ENCODE results near the gene TRIM15.
"Not testable (repeated sequence)": the region's sequence is repeated elsewhere in the genome, so short reads cannot be mapped to it uniquely, and the experiment has no call there.

The TRIM15 gene

DNA sequence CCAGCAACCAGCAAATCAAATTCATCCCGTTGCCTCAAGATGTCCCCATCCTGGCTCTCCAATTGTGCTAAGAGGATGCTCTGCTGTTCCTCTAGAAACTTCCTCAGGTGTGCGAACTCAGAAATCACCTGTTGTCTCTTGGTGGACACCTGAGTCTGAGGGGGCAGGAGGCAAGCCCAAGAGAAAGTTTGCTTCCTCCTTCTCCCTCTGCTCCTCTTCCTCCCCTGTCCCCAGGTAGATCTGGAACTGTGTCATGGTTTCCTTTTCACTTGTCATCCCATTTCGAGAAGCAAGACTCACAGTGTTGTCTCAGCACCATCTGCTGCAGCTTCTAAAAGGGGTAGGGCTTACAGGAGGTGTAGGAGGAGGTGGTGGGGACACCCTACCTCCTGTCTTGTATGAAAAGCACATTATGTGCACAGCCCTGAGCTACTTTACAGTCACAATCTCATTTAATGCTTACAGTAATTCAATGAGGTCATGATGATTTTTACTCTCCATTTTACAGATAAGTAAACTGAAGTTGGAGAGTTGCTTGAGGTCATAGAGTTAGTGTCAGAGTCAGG is 4.8 kb upstream of the TRIM15 start:
- TF ChIP-seq, protein P1, sequence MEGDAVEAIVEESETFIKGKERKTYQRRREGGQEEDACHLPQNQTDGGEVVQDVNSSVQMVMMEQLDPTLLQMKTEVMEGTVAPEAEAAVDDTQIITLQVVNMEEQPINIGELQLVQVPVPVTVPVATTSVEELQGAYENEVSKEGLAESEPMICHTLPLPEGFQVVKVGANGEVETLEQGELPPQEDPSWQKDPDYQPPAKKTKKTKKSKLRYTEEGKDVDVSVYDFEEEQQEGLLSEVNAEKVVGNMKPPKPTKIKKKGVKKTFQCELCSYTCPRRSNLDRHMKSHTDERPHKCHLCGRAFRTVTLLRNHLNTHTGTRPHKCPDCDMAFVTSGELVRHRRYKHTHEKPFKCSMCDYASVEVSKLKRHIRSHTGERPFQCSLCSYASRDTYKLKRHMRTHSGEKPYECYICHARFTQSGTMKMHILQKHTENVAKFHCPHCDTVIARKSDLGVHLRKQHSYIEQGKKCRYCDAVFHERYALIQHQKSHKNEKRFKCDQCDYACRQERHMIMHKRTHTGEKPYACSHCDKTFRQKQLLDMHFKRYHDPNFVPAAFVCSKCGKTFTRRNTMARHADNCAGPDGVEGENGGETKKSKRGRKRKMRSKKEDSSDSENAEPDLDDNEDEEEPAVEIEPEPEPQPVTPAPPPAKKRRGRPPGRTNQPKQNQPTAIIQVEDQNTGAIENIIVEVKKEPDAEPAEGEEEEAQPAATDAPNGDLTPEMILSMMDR (IDR thresholded peaks at IDR 0.05; ENCODE audit: insufficient read depth, missing control alignments) = no peak
- DNase-seq (ENCODE audit: insufficient read length, low spot score) (no peak), FAIRE-seq (no peak)

GRCh38 chr6:30160008-30160784 is 3.1 kb upstream of the TRIM15 start:
- FAIRE-seq = no peak
- DNase-seq (ENCODE audit: insufficient read length, low spot score) = no peak
- TF ChIP-seq, protein P1 (IDR thresholded peaks at IDR 0.05; ENCODE audit: insufficient read depth, missing control alignments) = no peak

DNA sequence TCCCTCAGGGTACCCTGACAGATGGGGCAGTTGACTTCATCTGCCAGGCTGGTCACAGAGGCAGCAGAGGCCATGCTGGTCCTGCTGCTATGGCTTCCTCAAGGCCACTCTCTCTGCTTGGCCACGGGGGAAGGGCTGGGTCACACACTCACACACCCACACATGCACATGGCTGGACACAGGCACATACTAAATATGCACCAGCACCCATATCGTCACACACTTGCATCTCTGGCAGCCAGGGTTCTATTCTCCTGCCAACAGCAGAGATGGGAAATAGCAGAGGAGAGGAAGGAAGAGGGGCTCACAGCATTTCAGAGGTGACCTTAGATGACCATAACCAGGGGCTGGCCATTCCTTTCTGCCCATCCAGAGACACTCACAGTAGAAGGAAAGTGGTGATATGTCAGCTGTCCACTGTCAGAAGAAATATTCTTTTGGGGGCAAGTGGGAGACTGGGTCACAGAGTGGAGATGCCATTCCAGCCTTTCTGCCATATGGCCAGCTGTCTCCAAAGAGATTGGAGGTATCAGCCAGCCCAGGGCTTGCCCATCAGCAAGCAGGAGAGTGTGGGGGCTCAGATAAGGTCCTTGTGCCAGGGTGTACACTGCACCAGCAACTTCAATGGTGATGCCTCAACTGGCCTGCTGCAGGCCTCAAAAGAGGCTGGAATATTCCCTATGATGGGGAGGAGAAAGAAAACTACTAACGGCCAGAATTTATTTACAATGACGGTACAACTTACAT is 2.4 kb upstream of the TRIM15 start, which contains the start of gene TRIM10:
TSS of gene TRIM10 (minus strand) at position 427 of the 747 bp plus-strand sequence. CDS start at position 74, 353 bp downstream.
- TF ChIP-seq, protein P1 (IDR thresholded peaks at IDR 0.05; ENCODE audit: insufficient read depth, missing control alignments) = no peak
- FAIRE-seq (no peak), DNase-seq (ENCODE audit: insufficient read length, low spot score) (no peak)

- no peak for DNase-seq (ENCODE audit: insufficient read length, low spot score)
- FAIRE-seq = no peak
- TF ChIP-seq, protein P1 (IDR thresholded peaks at IDR 0.05; ENCODE audit: insufficient read depth, missing control alignments) = no peak
Observed at GRCh38 chr6:30162265-30163089, 869 bp upstream of the TRIM15 start.

- DNase-seq (ENCODE audit: insufficient read length, low spot score) (no peak), FAIRE-seq (no peak)
- TF ChIP-seq, protein P1 (IDR thresholded peaks at IDR 0.05; ENCODE audit: insufficient read depth, missing control alignments) = no peak
Observed at GRCh38 chr6:30163918-30164654, 740 bp downstream of the TRIM15 start.

DNA sequence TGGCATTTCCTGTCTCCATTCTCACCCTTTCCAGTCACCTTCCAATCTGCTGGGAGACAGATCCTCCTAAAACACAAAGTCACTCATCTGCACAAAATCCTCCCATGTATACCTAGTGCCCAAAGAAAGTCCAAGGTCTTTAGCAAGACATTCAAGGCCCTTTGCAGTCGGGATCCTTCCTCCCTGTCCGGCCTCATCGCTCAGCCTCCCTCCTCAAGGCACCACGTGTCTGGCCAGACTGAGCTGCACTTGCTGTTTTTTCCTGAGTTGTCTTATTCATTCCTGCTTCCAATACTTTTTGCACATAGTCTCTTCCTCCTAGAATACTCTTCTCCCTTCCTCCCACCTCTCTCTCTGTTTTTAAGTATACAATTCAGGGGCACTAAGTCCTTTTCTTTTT is 1.4 kb downstream of the TRIM15 start:
- TF ChIP-seq, protein P1 (IDR thresholded peaks at IDR 0.05; ENCODE audit: insufficient read depth, missing control alignments) = no peak
- DNase-seq (ENCODE audit: insufficient read length, low spot score) (no peak), FAIRE-seq (no peak)

DNA sequence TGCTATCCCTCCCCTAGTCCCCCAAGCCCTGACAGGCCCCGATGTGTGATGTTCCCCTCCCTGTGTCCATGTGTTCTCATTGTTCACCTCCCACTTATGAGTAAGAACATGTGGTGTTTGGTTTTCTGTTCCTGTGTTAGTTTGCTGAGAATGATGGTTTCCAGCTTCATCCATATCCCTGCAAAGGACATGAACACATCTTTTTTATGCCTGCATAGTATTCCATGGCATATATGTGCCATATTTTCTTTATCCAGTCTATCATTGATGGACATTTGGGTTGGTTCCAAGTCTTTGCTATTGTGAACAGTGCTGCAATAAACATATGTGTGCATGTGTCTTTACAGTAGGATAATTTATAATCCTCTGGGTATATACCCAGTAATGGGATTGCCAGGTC is 1.9 kb downstream of the TRIM15 start:
- DNase-seq (ENCODE audit: insufficient read length, low spot score); FAIRE-seq: not testable (repeated sequence)

Measured in D721Med (cell line).